Tibial nerve (tissue), 4 donors: ENCODE measurements around the gene ZBTB22. TPM values are rescaled to one million over a fixed set of nuclear protein-coding genes. Genes with fewer than 3 reads are reported as not detected.

Experiments used
- DNase-seq, 2 donors: peaks; one replicate each; pipeline ENCODE4 v3.0.0-alpha.2; 2019; ENCODE audit warnings: low spot score in 2 of 2
- H3K27ac ChIP-seq, 4 donors: fragments of 200-600 bp; sonication (generic) in 3 of 4; one replicate each; pipeline ENCODE4 v1.5.1; 2017 to 2019; ENCODE audit warnings: mild to moderate bottlenecking in 1 of 4
- H3K27me3 ChIP-seq, 2 donors: fragments of 200-600 bp; sonication (generic) in 1 of 2; one replicate each; pipeline versions ENCODE4 v1.5.1 to v1.6.0; 2017 to 2019
- H3K36me3 ChIP-seq, 3 donors: fragments of 200-600 bp; sonication (generic); one replicate each; pipeline ENCODE4 v1.5.1; 2018 to 2019
- H3K4me1 ChIP-seq, 4 donors: fragments of 200-600 bp; sonication (generic) in 3 of 4; one replicate each; pipeline ENCODE4 v1.5.1; 2017 to 2019
- H3K4me3 ChIP-seq, 4 donors: fragments of 200-600 bp; sonication (generic) in 3 of 4; one replicate each; pipeline ENCODE4 v1.5.1; 2017 to 2019; ENCODE audit warnings: mild to moderate bottlenecking in 1 of 4, moderate library complexity in 1 of 4
- H3K9me3 ChIP-seq, 4 donors: fragments of 200-600 bp; sonication (generic) in 3 of 4; one replicate each; pipeline ENCODE4 v1.5.1; 2017 to 2019
- CTCF ChIP-seq, 5 experiments: fragments of 200-600 bp in 3 of 5; fragments of 450-650 bp in 2 of 5; sonication (generic) in 3 of 5; IDR thresholded peaks; one replicate each; pipeline ENCODE4 v1.5.1; 2016 to 2019; ENCODE audit warnings: antibody characterized with exemption in 5 of 5, mild to moderate bottlenecking in 3 of 5, moderate library complexity in 2 of 5
- EP300 ChIP-seq, 2 donors: sonication (generic); formaldehyde crosslinking; IDR thresholded peaks; one replicate each; pipeline ENCODE4 v1.6.1; 2017; ENCODE audit warnings: antibody characterized with exemption in 2 of 2, mild to moderate bottlenecking in 1 of 2
- POLR2A ChIP-seq, 2 donors: fragments of 450-650 bp; IDR thresholded peaks; one replicate each; pipeline ENCODE4 v1.6.1; 2017; ENCODE audit warnings: antibody characterized with exemption in 2 of 2, mild to moderate bottlenecking in 2 of 2, moderate library complexity in 2 of 2
- WGBS, 2 donors: methylation state at CpG; one replicate each; pipeline ENCODE4 v1.1.5; 2018; 5-methylcytosine and 5-hydroxymethylcytosine counted together
- total RNA-seq, 4 donors: library from RNA; depleted of rRNA; stranded (reverse); fragments of >200 nt; gene quantifications; one replicate each; pipeline ENCODE4 v1.1.0, GENCODE V29; 2016

Gene ZBTB22
- total RNA-seq, 4 donors from 2014 or later, result 13.8 to 21.6 (median 17.5) TPM

DNA sequence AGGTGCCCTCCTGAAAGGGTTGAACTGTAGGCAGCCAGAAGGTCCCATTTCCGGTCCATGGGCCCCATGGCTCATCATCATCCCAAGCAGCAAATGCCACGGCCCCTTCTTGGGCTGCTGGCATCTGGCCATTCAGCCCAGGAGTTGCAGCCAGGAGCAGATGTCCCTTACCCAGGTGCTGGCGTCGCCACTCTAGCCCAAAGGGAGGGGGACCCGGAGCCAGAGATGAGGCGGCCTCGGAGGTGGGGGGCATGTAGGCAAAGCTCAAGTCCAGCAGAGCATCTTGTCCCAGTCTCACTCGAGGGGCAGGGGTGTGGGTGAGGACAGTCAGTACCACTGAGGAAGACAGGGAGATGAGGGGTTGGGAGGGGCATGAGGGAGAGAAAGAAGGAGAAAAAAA is 12.5 kb downstream of the ZBTB22 start:
- no peak overlapping the region for H3K27ac ChIP-seq
- WGBS, 2 donors, result 68 to 86% methylated on average over 8 of the region's 8 CpGs
- TF ChIP-seq CTCF (IDR thresholded peaks at IDR 0.05) (no peak), EP300 (IDR thresholded peaks at IDR 0.05) (no peak), POLR2A (IDR thresholded peaks at IDR 0.05) (no peak)
- peaks cover 0 to 24% (median 6%) of the 10 kb centered on the region in 4 donors for H3K4me1 ChIP-seq
- no peaks in the 10 kb centered on the region for H3K9me3 ChIP-seq
- peaks cover 0 to 62% (median 13%) of the 10 kb centered on the region in 3 donors for H3K36me3 ChIP-seq
- no peaks in the 10 kb centered on the region for H3K27me3 ChIP-seq
- no peak overlapping the region for H3K4me3 ChIP-seq
- no peak for DNase-seq

DNA sequence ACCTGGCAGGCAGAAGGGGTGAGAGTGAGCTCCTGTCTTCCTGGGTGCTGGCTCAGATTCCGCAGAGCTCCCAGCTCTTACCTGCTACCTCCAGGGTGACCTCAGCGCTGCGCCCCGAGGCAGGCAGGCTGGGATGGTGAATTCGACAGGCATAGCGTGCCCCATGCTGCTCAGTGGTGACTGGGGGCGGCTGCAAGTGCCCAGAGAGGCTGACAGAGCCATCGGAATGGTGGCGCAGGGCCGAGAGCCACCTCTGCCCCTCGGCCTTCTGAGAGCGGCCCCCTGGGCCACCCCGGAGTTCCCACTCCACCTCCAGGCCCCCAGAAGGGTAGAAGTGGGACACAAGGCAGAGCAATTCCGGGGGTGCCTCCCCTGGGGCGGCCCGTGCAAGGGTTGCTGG is 13.3 kb downstream of the ZBTB22 start:
- peaks cover 0 to 58% (median 13%) of the 10 kb centered on the region in 3 donors for H3K36me3 ChIP-seq
- WGBS, 2 donors, result 83 to 86% methylated on average over 6 to 12 of the region's 16 CpGs
- no peak overlapping the region for H3K27ac ChIP-seq
- no peaks in the 10 kb centered on the region for H3K27me3 ChIP-seq
- TF ChIP-seq CTCF (IDR thresholded peaks at IDR 0.05) (no peak), POLR2A (IDR thresholded peaks at IDR 0.05) (no peak), EP300 (IDR thresholded peaks at IDR 0.05) (no peak)
- H3K4me1 ChIP-seq, result peaks cover 0 to 28% (median 7%) of the 10 kb centered on the region in 4 donors
- no peaks in the 10 kb centered on the region for H3K9me3 ChIP-seq
- no peak overlapping the region for H3K4me3 ChIP-seq
- DNase-seq, result no peak

GRCh38 chr6:33301877-33302276 is 15.7 kb downstream of the ZBTB22 start:
- 76 to 92% methylated on average over 3 of the region's 3 CpGs for WGBS, 2 donors
- no peak overlapping the region for H3K27ac ChIP-seq
- no peaks in the 10 kb centered on the region for H3K9me3 ChIP-seq
- H3K36me3 ChIP-seq, result peaks cover 0 to 56% (median 13%) of the 10 kb centered on the region in 3 donors
- DNase-seq, result no peak
- no peak overlapping the region for H3K4me3 ChIP-seq
- TF ChIP-seq POLR2A (IDR thresholded peaks at IDR 0.05) (no peak), CTCF (IDR thresholded peaks at IDR 0.05) (no peak), EP300 (IDR thresholded peaks at IDR 0.05) (no peak)
- H3K4me1 ChIP-seq, result peaks cover 3 to 43% (median 11%) of the 10 kb centered on the region in 4 donors
- H3K27me3 ChIP-seq, result no peaks in the 10 kb centered on the region

DNA sequence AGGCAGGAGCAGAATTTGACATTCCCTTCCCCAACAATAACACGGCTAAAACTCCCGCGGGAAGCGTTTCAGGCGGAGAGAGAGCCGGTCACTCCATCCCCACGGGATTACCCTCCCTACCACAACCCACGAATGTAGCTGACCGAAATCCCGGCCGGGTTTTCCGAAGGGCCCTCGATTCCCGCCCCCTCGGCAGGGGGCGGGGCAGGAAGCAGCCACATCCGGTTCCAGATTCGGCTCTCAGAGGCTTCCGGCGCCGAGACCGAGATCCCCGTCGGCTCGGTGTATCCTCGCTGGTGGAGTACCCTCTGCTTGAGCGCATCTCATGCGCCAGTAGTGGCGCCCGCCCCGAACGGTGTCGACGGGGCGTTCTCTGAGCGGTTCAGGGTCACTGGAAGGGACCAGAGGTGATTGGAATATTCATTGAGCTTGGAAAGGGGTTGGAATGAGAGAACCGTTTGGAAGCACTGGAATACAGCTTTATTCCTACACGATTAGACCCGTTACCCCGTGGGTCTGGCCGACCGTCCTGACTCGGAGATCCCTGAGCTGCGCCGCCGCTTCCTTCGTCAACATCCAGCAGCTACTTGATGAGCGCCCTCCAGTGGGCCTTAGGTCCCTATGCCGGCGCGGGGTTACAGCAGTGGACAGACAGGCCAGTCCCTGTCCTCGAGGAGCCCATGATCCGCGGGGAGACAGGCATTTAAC is 18.2 kb downstream of the ZBTB22 start:
- H3K9me3 ChIP-seq, result no peaks in the 10 kb centered on the region
- H3K4me1 ChIP-seq, result peaks cover 3 to 46% (median 11%) of the 10 kb centered on the region in 4 donors
- TF ChIP-seq POLR2A (IDR thresholded peaks at IDR 0.05) (peak; percentile 32 to 68), EP300 (IDR thresholded peaks at IDR 0.05) (peak; percentile 73 to 94), CTCF (IDR thresholded peaks at IDR 0.05) (peak; percentile 66 to 78 (median 70))
- H3K36me3 ChIP-seq, result peaks cover 0 to 60% (median 23%) of the 10 kb centered on the region in 3 donors
- no peaks in the 10 kb centered on the region for H3K27me3 ChIP-seq
- H3K4me3 ChIP-seq, result peak overlapping the region; percentile 68 to 85 (median 77)
- 0 to 2% methylated on average over 22 to 49 of the region's 54 CpGs for WGBS, 2 donors
- DNase-seq, result peak; percentile 77 to 86
- H3K27ac ChIP-seq, result peak overlapping the region; percentile 90 to 98 (median 97)

DNA sequence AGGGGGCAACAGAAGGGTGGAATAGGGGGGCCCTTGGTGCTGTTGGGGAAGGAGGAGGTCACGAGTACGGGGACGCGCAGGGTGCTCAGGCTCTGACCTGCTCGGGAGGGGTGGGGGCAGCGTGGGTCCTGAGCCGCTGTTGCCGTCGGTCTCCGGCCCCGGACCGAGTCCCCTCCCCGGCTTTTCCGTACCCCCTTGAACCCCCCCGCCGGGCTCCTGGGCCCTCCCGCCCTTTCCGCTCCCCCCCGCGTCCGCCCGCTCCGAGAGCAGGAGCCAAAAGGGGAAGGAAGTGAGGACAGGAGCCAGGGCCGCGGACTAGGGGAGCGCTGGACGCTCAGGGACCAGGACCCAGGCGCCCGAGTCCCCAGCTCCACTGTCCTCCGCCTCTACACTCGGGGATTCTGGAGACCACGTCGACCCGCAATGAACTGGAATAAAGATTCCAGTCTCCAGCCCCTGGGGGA is 18.7 kb downstream of the ZBTB22 start, which contains the start of gene RGL2:
Gene RGL2, minus strand, starts transcription at position 170 of the 464 bp plus-strand sequence. CDS start 332 bp downstream, outside the sequence.
- WGBS, 2 donors, result 0 to 1% methylated on average over 25 to 27 of the region's 34 CpGs
- H3K36me3 ChIP-seq, result peaks cover 0 to 60% (median 17%) of the 10 kb centered on the region in 3 donors
- no peaks in the 10 kb centered on the region for H3K27me3 ChIP-seq
- DNase-seq, result peak; percentile 73 to 82
- peaks cover 3 to 46% (median 11%) of the 10 kb centered on the region in 4 donors for H3K4me1 ChIP-seq
- H3K27ac ChIP-seq, result peak within 1 kb of the TSS; percentile 90 to 98 (median 97)
- TF ChIP-seq CTCF (IDR thresholded peaks at IDR 0.05) (no peak), EP300 (IDR thresholded peaks at IDR 0.05) (no peak), POLR2A (IDR thresholded peaks at IDR 0.05) (no peak)
- peak within 1 kb of the TSS; percentile 68 to 85 (median 77) for H3K4me3 ChIP-seq
- no peaks in the 10 kb centered on the region for H3K9me3 ChIP-seq
